GM19395 (cell line): ENCODE results near the gene TRMT112.
"Not testable (repeated sequence)": the region's sequence is repeated elsewhere in the genome, so short reads cannot be mapped to it uniquely, and the experiment has no call there.

Experiments
- ATAC-seq: cut with Tn5 transposase; IDR thresholded peaks from one replicate; pipeline ENCODE4 v1.9.1; 2021; ENCODE audit warnings: mild to moderate bottlenecking, moderate library complexity; ENCODE audit not compliant: unreplicated experiment

Gene TRMT112

GRCh38 chr11:64313491-64314145 is 3.7 kb downstream of the TRMT112 start:
- ATAC-seq, result no peak

- no peak for ATAC-seq
Measured at GRCh38 chr11:64312947-64313346, 4.4 kb downstream of the TRMT112 start.

GRCh38 chr11:64307795-64308194 is 9.6 kb downstream of the TRMT112 start:
- ATAC-seq, result not testable (repeated sequence)

- ATAC-seq, result no peak
Measured at GRCh38 chr11:64306876-64307622, 10.3 kb downstream of the TRMT112 start.

GRCh38 chr11:64306563-64306875 is 10.8 kb downstream of the TRMT112 start:
- no peak for ATAC-seq

GRCh38 chr11:64305691-64306562 is 11.4 kb downstream of the TRMT112 start:
- ATAC-seq, result peak; percentile 29

- peak; percentile 65 for ATAC-seq
Measured at GRCh38 chr11:64305075-64305690, 12.2 kb downstream of the TRMT112 start, which contains the start of gene ESRRA. Gene ESRRA, plus strand, starts transcription at chr11:64305524. Its CDS starts 1,656 bp downstream, at chr11:64307180.

GRCh38 chr11:64304316-64305072 is 12.9 kb downstream of the TRMT112 start:
- ATAC-seq, result peak; percentile 43

GRCh38 chr11:64304032-64304315 is 13.4 kb downstream of the TRMT112 start:
- no peak for ATAC-seq

- ATAC-seq, result no peak
Measured at GRCh38 chr11:64303109-64304031, 14.0 kb downstream of the TRMT112 start.

- ATAC-seq, result no peak
Measured at GRCh38 chr11:64299847-64300648, 17.3 kb downstream of the TRMT112 start, which contains the start of gene CATSPERZ. Gene CATSPERZ, plus strand, starts transcription at chr11:64300358. Its CDS starts 53 bp downstream, at chr11:64300411.

GRCh38 chr11:64298966-64299846 is 18.2 kb downstream of the TRMT112 start:
- ATAC-seq, result no peak

- ATAC-seq, result no peak
Measured at GRCh38 chr11:64297699-64298358, 19.5 kb downstream of the TRMT112 start.

GRCh38 chr11:64296830-64297698 is 20.3 kb downstream of the TRMT112 start:
- ATAC-seq, result no peak

- ATAC-seq, result no peak
Measured at GRCh38 chr11:64296236-64296635, 21.1 kb downstream of the TRMT112 start.

- ATAC-seq, result no peak
Measured at GRCh38 chr11:64295760-64296159, 21.6 kb downstream of the TRMT112 start.
